NCI-H82 (cell line): ENCODE results near the gene ZNF195.
"Not testable (repeated sequence)": the region's sequence is repeated elsewhere in the genome, so short reads cannot be mapped to it uniquely, and the experiment has no call there.

Experiments
- DNase-seq: peaks from one replicate; lab custom pipeline; 2025; lab: John Stamatoyannopoulos, UW

The ZNF195 gene

DNA sequence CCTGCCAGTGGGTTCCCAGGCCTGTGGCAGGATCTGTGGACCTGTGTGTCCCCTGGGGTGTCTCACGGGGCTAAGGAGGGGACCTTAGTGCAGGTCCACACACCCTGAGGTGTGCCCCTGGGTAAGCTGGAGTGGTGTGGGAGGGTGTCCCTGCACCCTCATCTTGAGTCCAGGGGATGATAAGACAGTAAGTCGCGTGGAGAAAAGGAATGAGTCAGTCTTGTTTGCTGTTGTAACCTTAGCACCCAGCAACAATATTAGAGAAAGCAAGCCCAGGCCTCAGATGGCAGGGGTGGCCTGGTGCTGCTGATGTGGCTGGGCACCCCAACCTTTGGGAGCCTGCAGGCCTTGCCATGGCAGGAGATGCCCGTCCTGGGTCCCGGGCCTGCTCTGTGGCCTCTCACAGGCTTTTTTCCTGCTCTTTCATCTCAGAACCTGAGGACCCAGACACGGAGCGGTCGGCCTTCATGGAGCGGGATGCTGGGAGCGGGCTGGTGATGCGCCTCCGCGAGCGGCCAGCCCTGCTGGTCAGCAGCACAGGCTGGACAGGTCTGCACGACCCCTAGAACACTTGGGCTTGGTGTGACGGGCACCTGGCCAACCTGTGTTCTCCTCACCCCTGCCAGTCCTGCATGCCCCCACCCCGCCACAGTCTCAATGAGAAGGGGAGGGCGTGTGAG, 23.4 kb upstream of the ZNF195 start:
- not testable (repeated sequence) for DNase-seq

- DNase-seq = not testable (repeated sequence)
Observed at GRCh38 chr11:3401052-3401451, 22.1 kb upstream of the ZNF195 start.

- not testable (repeated sequence) for DNase-seq
Observed at GRCh38 chr11:3398509-3398908, 19.6 kb upstream of the ZNF195 start.

- not testable (repeated sequence) for DNase-seq
Observed at GRCh38 chr11:3398106-3398505, 19.2 kb upstream of the ZNF195 start.

DNA sequence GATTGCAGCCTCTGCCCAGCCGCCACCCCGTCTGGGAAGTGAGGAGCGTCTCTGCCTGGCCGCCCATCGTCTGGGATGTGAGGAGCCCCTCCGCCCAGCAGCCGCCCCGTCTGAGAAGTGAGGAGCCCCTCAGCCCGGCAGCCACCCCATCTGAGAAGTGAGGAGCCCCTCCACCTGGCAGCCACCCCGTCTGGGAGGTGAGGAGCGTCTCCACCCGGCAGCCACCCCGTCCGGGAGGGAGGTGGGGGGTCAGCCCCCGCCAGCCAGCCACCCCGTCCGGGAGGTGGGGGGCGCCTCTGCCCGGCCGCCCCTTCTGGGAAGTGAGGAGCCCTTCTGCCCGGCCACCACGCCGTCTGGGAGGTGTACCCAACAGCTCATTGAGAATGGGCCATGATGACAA, 18.3 kb upstream of the ZNF195 start:
- not testable (repeated sequence) for DNase-seq

GRCh38 chr11:3395468-3395867, 16.5 kb upstream of the ZNF195 start:
- not testable (repeated sequence) for DNase-seq

DNA sequence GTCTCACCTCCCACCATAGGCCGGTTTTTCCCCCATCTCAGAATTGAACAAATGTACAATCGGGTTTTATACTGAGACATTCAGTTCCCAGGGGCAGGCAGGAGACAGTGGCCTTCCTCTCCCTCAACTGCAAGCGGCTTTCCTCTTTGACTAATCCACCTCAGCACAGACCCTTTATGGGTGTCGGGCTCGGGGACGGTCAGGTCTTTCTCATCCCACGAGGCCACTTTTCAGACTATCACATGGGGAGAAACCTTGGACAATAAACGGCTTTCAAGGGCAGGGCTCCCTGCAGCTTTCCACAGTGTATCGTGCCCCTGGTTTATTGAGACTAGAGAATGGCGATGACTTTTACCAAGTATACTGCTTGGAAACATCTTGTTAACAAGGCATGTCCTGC, 16.0 kb upstream of the ZNF195 start:
- DNase-seq = not testable (repeated sequence)

DNA sequence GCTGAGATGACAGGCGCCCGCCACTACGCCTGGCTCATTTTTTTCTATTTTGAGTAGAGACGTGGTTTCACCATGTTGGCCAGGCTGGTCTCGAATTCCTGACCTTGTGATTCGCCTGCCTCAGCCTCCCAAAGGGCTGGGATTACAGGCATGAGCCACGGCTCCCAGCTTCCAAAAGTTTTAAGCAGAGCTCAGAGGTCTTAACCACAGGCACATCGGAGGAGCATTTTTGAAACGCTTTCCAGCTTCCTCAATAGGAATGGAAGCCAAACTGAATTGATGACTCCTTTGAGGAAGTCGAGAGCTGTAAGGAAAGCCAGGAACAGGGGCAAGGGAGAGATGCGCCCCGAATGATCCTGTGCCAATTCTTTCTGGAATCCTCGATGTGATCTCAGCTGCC, 14.5 kb upstream of the ZNF195 start:
- DNase-seq = not testable (repeated sequence)

- no peak for DNase-seq
Observed at GRCh38 chr11:3382613-3383285, 3.8 kb upstream of the ZNF195 start.

- DNase-seq = no peak
Observed at GRCh38 chr11:3381794-3382193, 2.8 kb upstream of the ZNF195 start.

- peak; percentile 72 for DNase-seq
Observed at GRCh38 chr11:3380706-3381545, 2.0 kb upstream of the ZNF195 start.

GRCh38 chr11:3375552-3375951, 3.4 kb downstream of the ZNF195 start:
- DNase-seq = no peak

DNA sequence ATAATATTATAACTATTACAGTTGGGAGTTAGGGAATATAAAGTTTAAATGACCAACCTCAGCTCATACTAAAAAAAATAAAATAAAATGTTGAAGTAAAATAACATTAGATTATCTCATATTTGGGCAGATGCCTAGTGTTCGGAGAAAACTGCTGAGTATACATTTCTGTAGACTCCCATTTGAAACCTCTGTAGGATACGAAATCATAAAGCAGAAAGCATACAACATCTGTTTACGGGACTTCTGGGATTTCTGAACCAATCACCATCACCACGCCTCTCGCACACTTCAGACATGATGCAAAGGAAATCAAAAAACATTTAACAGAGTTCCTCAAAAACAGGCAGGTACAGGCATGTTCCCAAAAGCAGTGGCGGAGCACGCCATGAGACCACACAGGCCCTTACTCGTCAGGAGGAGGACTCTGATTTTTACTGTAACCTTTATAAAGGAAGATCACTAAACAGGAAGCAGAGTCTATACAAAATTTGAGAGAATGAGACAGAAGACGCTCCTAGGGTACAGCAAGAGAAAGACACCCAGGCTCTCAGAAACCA, 8.6 kb downstream of the ZNF195 start:
- no peak for DNase-seq

DNA sequence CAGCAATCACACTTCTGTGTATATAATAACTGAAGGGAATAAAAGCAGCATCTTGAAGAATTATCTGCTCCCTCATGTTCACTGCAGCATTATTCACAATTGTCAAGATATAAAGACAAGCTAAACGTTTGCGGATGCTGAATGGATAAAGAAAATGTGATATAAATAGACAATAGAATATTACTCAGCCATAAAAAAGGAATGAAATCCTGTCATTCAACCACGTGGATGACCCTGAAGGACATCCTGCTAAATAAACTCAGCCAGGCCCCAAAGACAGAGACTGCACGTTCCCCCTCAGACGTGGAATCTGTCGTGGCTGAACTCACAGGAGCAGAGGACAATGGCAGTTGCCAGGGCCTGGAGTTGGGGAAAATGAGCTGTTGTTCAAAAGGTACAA, 9.6 kb downstream of the ZNF195 start:
- no peak for DNase-seq

DNA sequence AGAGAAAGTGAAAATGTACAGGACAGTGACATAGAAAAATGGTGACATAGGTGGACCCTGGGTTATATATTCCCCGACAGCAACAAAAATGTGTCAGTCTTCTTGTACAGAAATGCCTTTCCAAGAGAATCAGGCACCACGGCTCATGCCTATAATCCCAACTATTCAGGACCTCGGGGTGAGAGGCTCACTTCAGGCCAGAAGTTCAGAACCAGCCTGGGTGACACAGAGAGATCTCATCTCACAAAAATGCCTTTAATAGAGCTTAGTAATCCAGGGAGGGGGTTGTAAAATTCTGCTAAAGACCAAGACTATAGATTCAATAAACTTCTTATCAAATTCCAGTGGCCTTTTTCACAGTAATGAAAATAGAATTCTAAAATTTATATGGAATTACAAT, 10.7 kb downstream of the ZNF195 start:
- DNase-seq = no peak

- DNase-seq = no peak
Observed at GRCh38 chr11:3367221-3367620, 11.7 kb downstream of the ZNF195 start.

DNA sequence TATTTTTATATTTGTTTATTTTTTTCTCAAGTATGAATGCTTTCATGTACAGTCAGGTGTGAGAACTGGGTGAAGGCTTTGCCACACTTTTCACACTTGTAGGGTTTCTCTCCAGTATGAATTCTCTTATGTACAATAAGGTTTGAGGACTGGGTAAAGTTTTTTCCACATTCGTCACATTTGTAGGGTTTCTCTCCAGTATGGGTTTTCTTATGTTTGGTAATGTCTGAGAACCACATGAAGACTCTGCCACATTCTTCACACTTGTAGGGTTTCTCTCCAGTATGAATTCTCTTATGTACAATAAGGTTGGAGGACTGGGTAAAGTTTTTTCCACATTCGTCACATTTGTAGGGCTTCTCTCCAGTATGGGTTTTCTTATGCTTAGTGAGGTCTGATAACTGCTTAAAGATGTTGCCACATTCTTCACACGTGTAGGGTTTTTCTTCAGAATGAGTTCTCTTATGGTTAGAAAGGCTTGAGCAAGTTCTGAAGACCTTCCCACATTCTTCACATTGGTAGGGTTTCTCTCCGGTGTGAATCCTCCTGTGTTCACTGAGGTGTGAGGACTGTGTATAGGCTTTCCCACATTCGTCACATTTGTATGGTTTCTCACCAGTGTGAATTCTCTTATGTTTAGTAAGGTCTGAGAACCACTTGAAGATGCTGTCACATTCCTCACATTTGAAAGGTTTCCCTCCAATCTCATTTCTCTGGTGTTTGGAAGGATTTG, 19.7 kb downstream of the ZNF195 start:
- DNase-seq = no peak

GRCh38 chr11:3357994-3358676, 20.8 kb downstream of the ZNF195 start:
- no peak for DNase-seq

DNA sequence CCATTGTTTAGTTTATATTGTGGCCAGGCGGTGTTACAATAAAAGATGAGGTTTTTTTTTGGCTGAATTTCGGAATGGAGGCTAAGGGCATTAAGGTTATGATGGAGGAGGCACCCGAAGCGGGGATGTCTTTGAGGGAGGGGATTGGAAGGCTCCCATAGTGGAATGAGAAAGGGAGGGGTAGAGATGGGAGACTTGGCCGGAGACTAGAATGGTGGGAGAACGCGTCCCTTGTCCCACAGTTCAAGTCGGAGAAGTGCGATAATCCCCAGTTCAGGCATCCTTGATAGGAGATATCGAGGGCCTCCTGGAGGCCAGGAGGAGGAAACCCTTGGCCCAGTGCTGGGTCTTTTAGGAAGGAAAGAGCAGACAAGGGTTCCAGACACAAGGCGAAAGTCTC, 21.6 kb downstream of the ZNF195 start:
- DNase-seq = no peak

DNA sequence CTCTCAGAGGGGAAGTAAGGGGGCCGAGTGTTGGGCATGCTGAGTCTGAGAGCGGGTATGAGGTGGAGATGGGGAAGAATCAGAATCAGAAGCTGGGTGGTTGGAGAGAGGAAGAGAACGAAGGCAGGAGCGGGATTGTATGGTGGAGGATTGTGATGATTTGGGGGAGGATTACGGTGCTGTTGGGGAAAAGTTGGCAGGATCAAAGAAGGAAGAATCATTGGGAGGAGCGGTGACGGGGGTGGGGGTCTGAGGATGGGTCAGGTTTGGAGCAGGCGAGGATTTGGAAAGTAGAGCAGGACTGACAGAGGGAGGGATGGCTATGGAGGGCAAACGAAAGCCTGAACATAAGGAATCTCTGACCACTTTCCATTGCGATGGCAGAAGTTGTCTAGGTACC, 22.1 kb downstream of the ZNF195 start:
- peak; percentile 4 for DNase-seq

DNA sequence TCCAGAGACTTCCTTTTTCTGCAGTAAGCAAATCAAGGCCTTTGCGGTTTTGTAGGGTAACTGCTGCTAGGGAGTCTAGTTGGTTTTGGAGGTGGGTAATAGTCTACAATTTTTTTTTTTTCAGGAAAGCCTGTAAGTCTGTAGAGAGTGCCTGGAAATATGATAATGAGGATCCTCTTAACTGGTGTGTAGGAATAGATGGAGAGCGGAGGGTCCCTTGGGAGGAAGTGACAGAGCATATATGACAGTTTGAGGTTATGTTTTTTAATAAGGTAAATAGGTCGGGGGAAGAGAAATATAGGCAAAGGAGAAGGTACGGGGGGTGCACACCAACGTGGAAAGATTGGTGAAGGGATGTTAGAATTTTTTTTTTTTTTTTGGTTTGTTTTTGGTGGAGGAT, 25.9 kb downstream of the ZNF195 start:
- DNase-seq = no peak
